SK-N-SH treated with all-trans-retinoic acid at 6 μM for 48 hours (cell line): Measurements from ENCODE around the gene ARAP3.

Experiments used
- ATAC-seq: fragments of 200-7000 bp; cut with Tn5 transposase; 3 replicates; pipeline ENCODE4 v1.9.1; 2020; ENCODE audit warnings: mild to moderate bottlenecking, moderate library complexity
- ARNTL ChIP-seq: fragments of 450-650 bp; formaldehyde crosslinking; IDR thresholded peaks from 2 replicates; pipeline ENCODE4 v1.5.0; 2020; ENCODE audit warnings: low read depth, mild to moderate bottlenecking, moderate library complexity, borderline replicate concordance
- BACH2 ChIP-seq: fragments of 250-450 bp; sonication (Bioruptor Pico); IDR thresholded peaks from 2 replicates; pipeline ENCODE4 v1.9.0; 2021; ENCODE audit warnings: mild to moderate bottlenecking, borderline replicate concordance
- CSDC2 ChIP-seq: fragments of 250-450 bp; sonication (Bioruptor Pico); IDR thresholded peaks from 2 replicates; pipeline ENCODE4 v1.5.0; 2020; ENCODE audit warnings: mild to moderate bottlenecking, moderate library complexity
- CSRNP3 ChIP-seq: fragments of 250-450 bp; sonication (Bioruptor Pico); IDR thresholded peaks from 2 replicates; pipeline ENCODE4 v1.5.1; 2021; ENCODE audit warnings: mild to moderate bottlenecking, moderate library complexity
- GLIS3 ChIP-seq: fragments of 250-450 bp; sonication (Bioruptor Pico); IDR thresholded peaks from 2 replicates; pipeline ENCODE4 v1.5.0; 2020; ENCODE audit warnings: mild to moderate bottlenecking, moderate library complexity
- ISL1 ChIP-seq: fragments of 250-450 bp; sonication (Bioruptor Pico); IDR thresholded peaks from 2 replicates; pipeline ENCODE4 v2.1.2; 2022; ENCODE audit warnings: mild to moderate bottlenecking, moderate library complexity
- OSR1 ChIP-seq: fragments of 250-450 bp; sonication (Bioruptor Pico); IDR thresholded peaks from 2 replicates; pipeline ENCODE4 v1.8.0; 2022; ENCODE audit warnings: moderate library complexity, mild to moderate bottlenecking, inconsistent platforms
- PATZ1 ChIP-seq: fragments of 250-450 bp; sonication (Bioruptor Pico); IDR thresholded peaks from 2 replicates; pipeline ENCODE4 v1.8.0; 2020; ENCODE audit warnings: mild to moderate bottlenecking, moderate library complexity, borderline replicate concordance
- POU6F1 ChIP-seq: fragments of 250-450 bp; sonication (Bioruptor Pico); IDR thresholded peaks from 2 replicates; pipeline ENCODE4 v1.8.0; 2021; ENCODE audit warnings: low read depth, mild to moderate bottlenecking, moderate library complexity, borderline replicate concordance
- PPARA ChIP-seq: fragments of 250-450 bp; sonication (Bioruptor Pico); IDR thresholded peaks from 2 replicates; pipeline ENCODE4 v1.5.0; 2020; ENCODE audit warnings: mild to moderate bottlenecking, borderline replicate concordance
- RARB ChIP-seq: fragments of 250-450 bp; sonication (Bioruptor Pico); IDR thresholded peaks from 2 replicates; pipeline ENCODE4 v1.8.0; 2021; ENCODE audit warnings: mild to moderate bottlenecking, moderate library complexity
- SNAI2 ChIP-seq: fragments of 250-450 bp; sonication (Bioruptor Pico); IDR thresholded peaks from 2 replicates; pipeline ENCODE4 v1.5.0; 2020; ENCODE audit warnings: mild to moderate bottlenecking, moderate library complexity
- TSHZ2 ChIP-seq: fragments of 250-450 bp; sonication (Bioruptor Pico); IDR thresholded peaks from 2 replicates; pipeline ENCODE4 v1.5.0; 2020; ENCODE audit warnings: mild to moderate bottlenecking, moderate library complexity
- ZC3H10 ChIP-seq: fragments of 250-450 bp; sonication (Bioruptor Pico); IDR thresholded peaks from 2 replicates; pipeline ENCODE4 v1.5.1; 2021; ENCODE audit warnings: mild to moderate bottlenecking, moderate library complexity
- ZFP3 ChIP-seq: fragments of 250-450 bp; sonication (Bioruptor Pico); IDR thresholded peaks from 2 replicates; pipeline ENCODE4 v1.5.0; 2020; ENCODE audit warnings: mild to moderate bottlenecking, moderate library complexity
- ZFP30 ChIP-seq: fragments of 450-650 bp; formaldehyde crosslinking; IDR thresholded peaks from 2 replicates; pipeline ENCODE4 v1.5.0; 2022; ENCODE audit warnings: mild to moderate bottlenecking, moderate library complexity
- ZNF565 ChIP-seq: fragments of 450-650 bp; formaldehyde crosslinking; conservative IDR thresholded peaks from 2 replicates; pipeline ENCODE4 v1.5.0; 2020; ENCODE audit warnings: low read depth, mild to moderate bottlenecking, moderate library complexity
- ZNF70 ChIP-seq: fragments of 450-650 bp; formaldehyde crosslinking; IDR thresholded peaks from 2 replicates; pipeline ENCODE4 v1.5.0; 2020; ENCODE audit warnings: mild to moderate bottlenecking, moderate library complexity
- ZNF8 ChIP-seq: fragments of 450-650 bp; formaldehyde crosslinking; IDR thresholded peaks from 2 replicates; pipeline ENCODE4 v1.5.0; 2020; ENCODE audit warnings: mild to moderate bottlenecking, moderate library complexity

ARAP3 gene

GRCh38 chr5:141655020-141655419, 27.0 kb downstream of the ARAP3 start:
- TF ChIP-seq ZFP30 (CRISPR knock-in tag): no peak
- TF ChIP-seq TSHZ2 (CRISPR knock-in tag): no peak
- no peak for TF ChIP-seq CSDC2
- no peak for TF ChIP-seq ZFP3 (CRISPR knock-in tag)
- TF ChIP-seq CSRNP3: no peak
- TF ChIP-seq POU6F1 (CRISPR knock-in tag): no peak
- TF ChIP-seq ZNF8 (CRISPR knock-in tag): no peak
- no peak for TF ChIP-seq PATZ1
- TF ChIP-seq OSR1: no peak
- no peak for TF ChIP-seq GLIS3 (CRISPR knock-in tag)
- TF ChIP-seq RARB (CRISPR knock-in tag): no peak
- no peak for TF ChIP-seq ISL1 (CRISPR knock-in tag)
- no peak for TF ChIP-seq SNAI2 (CRISPR knock-in tag)
- no peak for TF ChIP-seq ZC3H10 (CRISPR knock-in tag)
- no peak for TF ChIP-seq ARNTL (CRISPR knock-in tag)
- no peak for TF ChIP-seq ZNF565 (CRISPR knock-in tag)
- TF ChIP-seq PPARA (CRISPR knock-in tag): no peak
- TF ChIP-seq BACH2 (CRISPR knock-in tag): no peak
- TF ChIP-seq ZNF70 (CRISPR knock-in tag): no peak
- ATAC-seq: no peak

- ATAC-seq: peak; percentile 8; the same call in 2 of the 3 replicates
Observed at GRCh38 chr5:141654298-141654697, 27.7 kb downstream of the ARAP3 start.

More at GRCh38 chr5:141654298-141654697, 27.7 kb downstream of the ARAP3 start:
- no peak for TF ChIP-seq ZNF70 (CRISPR knock-in tag)
- no peak for TF ChIP-seq CSRNP3
- TF ChIP-seq POU6F1 (CRISPR knock-in tag): no peak
- TF ChIP-seq ARNTL (CRISPR knock-in tag): no peak
- TF ChIP-seq, all 23 proteins: peak for 0
